Measurements from ENCODE around the gene PELI2.

GRCh38 chr14:56205881-56206280 is 87.7 kb downstream of the PELI2 start:
- TF ChIP-seq, protein P1, sequence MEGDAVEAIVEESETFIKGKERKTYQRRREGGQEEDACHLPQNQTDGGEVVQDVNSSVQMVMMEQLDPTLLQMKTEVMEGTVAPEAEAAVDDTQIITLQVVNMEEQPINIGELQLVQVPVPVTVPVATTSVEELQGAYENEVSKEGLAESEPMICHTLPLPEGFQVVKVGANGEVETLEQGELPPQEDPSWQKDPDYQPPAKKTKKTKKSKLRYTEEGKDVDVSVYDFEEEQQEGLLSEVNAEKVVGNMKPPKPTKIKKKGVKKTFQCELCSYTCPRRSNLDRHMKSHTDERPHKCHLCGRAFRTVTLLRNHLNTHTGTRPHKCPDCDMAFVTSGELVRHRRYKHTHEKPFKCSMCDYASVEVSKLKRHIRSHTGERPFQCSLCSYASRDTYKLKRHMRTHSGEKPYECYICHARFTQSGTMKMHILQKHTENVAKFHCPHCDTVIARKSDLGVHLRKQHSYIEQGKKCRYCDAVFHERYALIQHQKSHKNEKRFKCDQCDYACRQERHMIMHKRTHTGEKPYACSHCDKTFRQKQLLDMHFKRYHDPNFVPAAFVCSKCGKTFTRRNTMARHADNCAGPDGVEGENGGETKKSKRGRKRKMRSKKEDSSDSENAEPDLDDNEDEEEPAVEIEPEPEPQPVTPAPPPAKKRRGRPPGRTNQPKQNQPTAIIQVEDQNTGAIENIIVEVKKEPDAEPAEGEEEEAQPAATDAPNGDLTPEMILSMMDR (IDR thresholded peaks at IDR 0.05; ENCODE audit: low read length), result no peak
- TF ChIP-seq EZH2 (optimal IDR thresholded peaks at IDR 0.05; ENCODE audit: low read depth, low read length) (no peak), EZH2phosphoT487 (IDR thresholded peaks at IDR 0.05; ENCODE audit: low read length) (no peak)
